H1 (cell line): ENCODE results near the gene MAGI1. TPM values are rescaled to one million over a fixed set of nuclear protein-coding genes. Genes with fewer than 3 reads are reported as not detected.

Experiments
- CTCF ChIA-PET: fragments of 300-600 bp; sonication (Branson Sonifier 250); formaldehyde crosslinking; loops from one replicate; lab custom pipeline; 2021; ENCODE audit not compliant: partially characterized antibody; lab: Charles Lee
- POLR2A ChIA-PET: fragments of 300-600 bp; sonication (Branson Sonifier 250); formaldehyde crosslinking; loops from one replicate; lab custom pipeline; 2021; ENCODE audit warnings: inconsistent platforms; ENCODE audit not compliant: partially characterized antibody; lab: Charles Lee
- DNase-seq, 2 experiments: peaks; one replicate each; pipeline versions ENCODE4 v3.0.0 to v3.0.0-alpha.2; 2010 to 2022; ENCODE audit warnings: low spot score in 2 of 2, low read depth in 1 of 2, mixed read lengths in 1 of 2
- FAIRE-seq: peaks from 2 replicates; lab custom pipeline; 2011; peaks lifted over from hg19 to GRCh38; lab: Jason Lieb, UNC
- H2AFZ ChIP-seq: 2 replicates; pipeline ENCODE4 v1.8.1; 2012; ENCODE audit warnings: low read length, inconsistent platforms
- H2AK5ac ChIP-seq: 2 replicates; pipeline ENCODE4 v1.6.1; 2013; ENCODE audit warnings: low read depth, low read length
- H2BK120ac ChIP-seq: replicated peaks from 2 replicates; pipeline ENCODE3; 2013; ENCODE audit warnings: low read depth, low read length, inconsistent platforms
- H2BK12ac ChIP-seq: 2 replicates; pipeline ENCODE4 v1.6.1; 2013; ENCODE audit warnings: low read depth, low read length
- H2BK15ac ChIP-seq: 2 replicates; pipeline ENCODE4 v1.6.1; 2013; ENCODE audit warnings: low read length
- H2BK20ac ChIP-seq: 2 replicates; pipeline ENCODE4 v1.6.1; 2013; ENCODE audit warnings: low read length
- H2BK5ac ChIP-seq: 2 replicates; pipeline ENCODE4 v1.6.1; 2013; ENCODE audit warnings: low read depth, low read length
- H3K14ac ChIP-seq: 2 replicates; pipeline ENCODE4 v1.6.1; 2013; ENCODE audit warnings: inconsistent platforms; ENCODE audit not compliant: insufficient read length
- H3K18ac ChIP-seq: 2 replicates; pipeline ENCODE4 v1.6.1; 2013; ENCODE audit warnings: low read length; ENCODE audit errors: extremely low read depth
- H3K23ac ChIP-seq: 2 replicates; pipeline ENCODE4 v1.6.1; 2013; ENCODE audit warnings: inconsistent platforms; ENCODE audit not compliant: insufficient read length
- H3K23me2 ChIP-seq: 2 replicates; pipeline ENCODE4 v1.6.1; 2013; ENCODE audit warnings: low read depth, low read length
- H3K27ac ChIP-seq: 2 replicates; pipeline ENCODE4 v1.6.1; 2011; ENCODE audit warnings: low read depth, low read length, inconsistent platforms
- H3K27me3 ChIP-seq, 4 experiments: replicated peaks in 1 of 4; 1 replicate in 1 of 4; 2 replicates in 3 of 4; pipeline versions ENCODE4 v1.6.1 to v1.8.1; 2011 to 2013; ENCODE audit warnings: low read length in 3 of 4, mild to moderate bottlenecking in 3 of 4, inconsistent platforms in 2 of 4, mixed read lengths in 2 of 4, moderate library complexity in 1 of 4; ENCODE audit not compliant: control insufficient read depth in 3 of 4, insufficient read depth in 3 of 4; ENCODE audit errors: extremely low read depth in 1 of 4
- H3K36me3 ChIP-seq, 4 experiments: 2 replicates each; pipeline versions ENCODE4 v1.6.1 to v1.8.1; 2011 to 2013; ENCODE audit warnings: mild to moderate bottlenecking in 4 of 4, low read length in 3 of 4, moderate library complexity in 2 of 4, control low read depth in 1 of 4, inconsistent platforms in 1 of 4; ENCODE audit not compliant: insufficient read depth in 4 of 4, control insufficient read depth in 2 of 4
- H3K4ac ChIP-seq: replicated peaks from 2 replicates; pipeline ENCODE3; 2013; ENCODE audit warnings: low read length, low read depth, mixed read lengths, inconsistent platforms; ENCODE audit not compliant: insufficient read length
- H3K4me1 ChIP-seq, 4 experiments: replicated peaks in 1 of 4; 1 replicate in 1 of 4; 2 replicates in 3 of 4; pipeline versions ENCODE4 v1.6.1 to v1.8.1; 2011 to 2013; ENCODE audit warnings: low read length in 3 of 4, inconsistent platforms in 2 of 4, mixed read lengths in 1 of 4; ENCODE audit not compliant: insufficient read depth in 4 of 4, control insufficient read depth in 3 of 4
- H3K4me2 ChIP-seq, 2 experiments: 2 replicates each; pipeline versions ENCODE4 v1.6.1 to v1.8.1; 2011 to 2013; ENCODE audit warnings: low read depth in 2 of 2, low read length in 2 of 2, control low read depth in 1 of 2, inconsistent platforms in 1 of 2, mild to moderate bottlenecking in 1 of 2; ENCODE audit not compliant: insufficient read depth in 1 of 2
- H3K4me3 ChIP-seq, 4 experiments: fragments of 200-600, 300-600 bp in 1 of 4; sonication (generic), shearing (Covaris generic), sonication (Bioruptor Twin) in 1 of 4; 2 replicates each; pipeline versions ENCODE4 v1.5.1 to v1.8.1; 2011 to 2016; ENCODE audit warnings: low read length in 4 of 4, low read depth in 3 of 4, control low read depth in 2 of 4, inconsistent platforms in 2 of 4, mild to moderate bottlenecking in 2 of 4, mixed read lengths in 1 of 4, moderate library complexity in 1 of 4; ENCODE audit not compliant: insufficient read depth in 2 of 4; ENCODE audit errors: extremely low read depth in 1 of 4
- H3K56ac ChIP-seq: replicated peaks from 2 replicates; pipeline ENCODE3; 2013; ENCODE audit warnings: low read depth, mild to moderate bottlenecking, mixed read lengths, low read length, inconsistent platforms; ENCODE audit not compliant: insufficient read length
- H3K79me1 ChIP-seq: 2 replicates; pipeline ENCODE4 v1.6.1; 2013; ENCODE audit warnings: low read depth, low read length, control low read depth
- H3K79me2 ChIP-seq, 2 experiments: 2 replicates each; pipeline versions ENCODE4 v1.6.1 to v1.8.1; 2012 to 2013; ENCODE audit warnings: low read length in 2 of 2, mild to moderate bottlenecking in 2 of 2, inconsistent platforms in 1 of 2; ENCODE audit not compliant: insufficient read depth in 2 of 2, control insufficient read depth in 1 of 2
- H3K9ac ChIP-seq, 4 experiments: replicated peaks in 1 of 4; 1 replicate in 1 of 4; 2 replicates in 3 of 4; pipeline versions ENCODE4 v1.6.1 to v1.8.1; 2011 to 2013; ENCODE audit warnings: low read depth in 3 of 4, low read length in 3 of 4, control low read depth in 2 of 4, mild to moderate bottlenecking in 2 of 4, moderate library complexity in 2 of 4, inconsistent platforms in 1 of 4; ENCODE audit errors: extremely low read depth in 1 of 4
- H3K9me3 ChIP-seq, 2 experiments: 2 replicates each; pipeline versions ENCODE4 v1.6.1 to v1.8.1; 2012 to 2013; ENCODE audit warnings: mild to moderate bottlenecking in 2 of 2, moderate library complexity in 2 of 2, control low read depth in 1 of 2, inconsistent platforms in 1 of 2, low read depth in 1 of 2, low read length in 1 of 2, mixed read lengths in 1 of 2; ENCODE audit not compliant: insufficient read depth in 2 of 2
- H4K20me1 ChIP-seq, 2 experiments: replicated peaks in 1 of 2; 2 replicates each; pipeline versions ENCODE3 to v1.8.1; 2011 to 2013; ENCODE audit warnings: inconsistent platforms in 2 of 2, low read length in 2 of 2, mild to moderate bottlenecking in 1 of 2; ENCODE audit not compliant: insufficient read depth in 2 of 2, control insufficient read depth in 1 of 2
- H4K5ac ChIP-seq: 2 replicates; pipeline ENCODE4 v1.6.1; 2013; ENCODE audit warnings: low read length, low read depth, mixed read lengths, inconsistent platforms; ENCODE audit not compliant: insufficient read length
- H4K8ac ChIP-seq: 2 replicates; pipeline ENCODE4 v1.8.0; 2013; ENCODE audit warnings: mild to moderate bottlenecking, moderate library complexity, low read length, inconsistent platforms; ENCODE audit not compliant: insufficient read depth; ENCODE audit errors: extremely low read depth
- H4K91ac ChIP-seq: replicated peaks from 2 replicates; pipeline ENCODE3; 2013; ENCODE audit warnings: low read length, mixed read lengths, inconsistent platforms; ENCODE audit not compliant: insufficient read length
- ATF2 ChIP-seq: IDR thresholded peaks from 2 replicates; pipeline ENCODE4 v1.6.1; 2012; ENCODE audit warnings: low read length, inconsistent platforms
- BACH1 ChIP-seq: IDR thresholded peaks from 2 replicates; pipeline ENCODE4 v1.6.1; 2012; ENCODE audit warnings: low read length, improper control_type of control experiment
- CHD1 ChIP-seq: IDR thresholded peaks from 2 replicates; pipeline ENCODE4 v1.6.1; 2012; ENCODE audit warnings: low read depth, low read length, improper control_type of control experiment
- HDAC2 ChIP-seq, 2 experiments: fragments of 300-600 bp in 1 of 2; sonication (generic) in 1 of 2; IDR thresholded peaks; 2 replicates each; pipeline ENCODE4 v1.6.1; 2011 to 2012; ENCODE audit warnings: low read depth in 2 of 2, low read length in 2 of 2, mild to moderate bottlenecking in 2 of 2, moderate library complexity in 2 of 2, borderline replicate concordance in 1 of 2, inconsistent platforms in 1 of 2
- POLR2A ChIP-seq, 2 experiments: IDR thresholded peaks; 1 replicate in 1 of 2; 2 replicates in 1 of 2; pipeline ENCODE4 v1.6.1; 2011; ENCODE audit warnings: low read depth in 2 of 2, low read length in 2 of 2, mild to moderate bottlenecking in 2 of 2; ENCODE audit errors: control extremely low read depth in 1 of 2
- RAD21 ChIP-seq, 2 experiments: IDR thresholded peaks in 1 of 2; conservative IDR thresholded peaks in 1 of 2; 2 replicates each; pipeline ENCODE4 v1.6.1; 2011; ENCODE audit warnings: low read depth in 2 of 2, low read length in 2 of 2, improper control_type of control experiment in 1 of 2, inconsistent platforms in 1 of 2, mild to moderate bottlenecking in 1 of 2, moderate library complexity in 1 of 2
- RFX5 ChIP-seq: IDR thresholded peaks from 2 replicates; pipeline ENCODE4 v1.6.1; 2011; ENCODE audit warnings: low read depth, low read length, improper control_type of control experiment, borderline replicate concordance
- SIN3A ChIP-seq, 2 experiments: IDR thresholded peaks in 1 of 2; conservative IDR thresholded peaks in 1 of 2; 2 replicates each; pipeline ENCODE4 v1.6.1; 2011 to 2012; ENCODE audit warnings: low read length in 2 of 2, improper control_type of control experiment in 1 of 2, low read depth in 1 of 2, mild to moderate bottlenecking in 1 of 2
- SP2 ChIP-seq: IDR thresholded peaks from 2 replicates; pipeline ENCODE4 v1.6.1; 2012; ENCODE audit warnings: mild to moderate bottlenecking, low read length, inconsistent platforms
- USF2 ChIP-seq: IDR thresholded peaks from 2 replicates; pipeline ENCODE4 v1.6.1; 2011; ENCODE audit warnings: low read length, improper control_type of control experiment
- YY1 ChIP-seq: IDR thresholded peaks from 2 replicates; pipeline ENCODE4 v1.6.1; 2011; ENCODE audit warnings: low read depth, mild to moderate bottlenecking, low read length
- WGBS, 2 experiments: shearing (Covaris generic) in 1 of 2; methylation state at CpG; one replicate each; pipeline versions ENCODE4 v1.1.6 to v1.1.7; 2013 to 2015; ENCODE audit warnings: low lambda C conversion rate in 2 of 2, mixed read lengths in 2 of 2, inconsistent platforms in 1 of 2, low coverage in 1 of 2, missing lambda C conversion rate in 1 of 2; ENCODE audit not compliant: insufficient replicate concordance in 2 of 2, insufficient coverage in 1 of 2, insufficient read length in 1 of 2; ENCODE audit errors: extremely low coverage in 1 of 2, missing lambda C conversion rate in 1 of 2; 5-methylcytosine and 5-hydroxymethylcytosine counted together
- polyA plus RNA-seq, 7 experiments: library from polyadenylated mRNA; depleted of rRNA in 3 of 7; stranded (reverse) in 5 of 7; unstranded in 2 of 7; fragments of >200 nt in 5 of 7; fragments of 200-250 nt in 2 of 7; gene quantifications; 1 replicate in 5 of 7; 2 replicates in 1 of 7; 4 replicates in 1 of 7; pipeline versions ENCODE4 v1.2.1 to v1.2.3, GENCODE V29; 2011 to 2013; ENCODE audit warnings: missing spikeins in 2 of 7, mixed read lengths in 2 of 7
- total RNA-seq: library from RNA; stranded (reverse); fragmentation: NEBNext Ultra II Directional; extraction: Animal tissue kit (Norgen Biotek cat#: 25700); gene quantifications from 2 replicates; pipeline ENCODE4 v1.2.1, GENCODE V29; 2021

MAGI1 gene
- total and polyA plus RNA-seq, 2 of the 8 experiments (the other 6 are each of a cell fraction or from before 2014, with no cell fraction given): 19.8 to 78.0 TPM

DNA sequence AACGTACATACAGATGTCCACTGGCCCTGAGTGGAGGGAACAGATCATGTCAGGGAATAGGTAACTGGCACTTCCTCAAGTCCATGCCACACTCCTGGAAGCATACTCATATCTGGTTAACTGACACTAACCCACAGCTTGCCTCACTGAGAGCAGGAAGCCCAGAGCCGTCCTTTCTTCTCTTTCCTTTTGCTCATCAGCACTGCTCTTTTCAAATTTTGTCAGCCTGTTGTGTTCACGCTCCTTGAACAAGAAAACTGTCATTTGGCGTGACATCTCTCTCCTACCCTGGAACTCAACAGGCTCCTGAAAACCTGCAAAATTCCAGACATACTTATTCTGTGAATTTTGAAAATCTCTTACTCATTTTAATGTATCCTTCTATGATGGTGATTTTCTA is 360.2 kb downstream of the MAGI1 start:
- H3K27me3 ChIP-seq: no peaks in the 10 kb centered on the region
- H3K9me3 ChIP-seq: no peaks in the 10 kb centered on the region
- 0 out of 4 replicates have a peak, but pooled peaks cover 0 to 9% of the 10 kb centered on the region in 2 experiments for H3K79me2 ChIP-seq
- peaks cover 0 to under 1% (median 0%) of the 10 kb centered on the region in 4 experiments; a peak in 2 of 7 replicates for H3K4me1 ChIP-seq
- no peak overlapping the region for H3K56ac ChIP-seq
- FAIRE-seq (no peak), DNase-seq (no peak)
- no peak overlapping the region for H3K23ac ChIP-seq
- H3K4me2 ChIP-seq: no peak overlapping the region
- H3K23me2 ChIP-seq: no peaks in the 10 kb centered on the region
- no peak overlapping the region for H2AK5ac ChIP-seq
- H2AFZ ChIP-seq: no peak overlapping the region
- 76% methylated on average over 4 of the region's 4 CpGs; no CpG with 5 or more reads in 1 of the 2 experiments for WGBS, 2 experiments
- no peak overlapping the region for H4K8ac ChIP-seq
- no peaks in the 10 kb centered on the region for H4K20me1 ChIP-seq
- no peaks in the 10 kb centered on the region; the same call in 1 of the 2 replicates for H3K79me1 ChIP-seq
- H2BK5ac ChIP-seq: no peak overlapping the region
- H2BK15ac ChIP-seq: no peak overlapping the region
- H3K14ac ChIP-seq: no peak overlapping the region
- H2BK120ac ChIP-seq: no peak overlapping the region
- H3K18ac ChIP-seq: no peak overlapping the region
- H3K4me3 ChIP-seq: no peak overlapping the region
- H3K27ac ChIP-seq: no peak overlapping the region
- no peak overlapping the region for H4K5ac ChIP-seq
- no peak overlapping the region for H3K9ac ChIP-seq
- H2BK20ac ChIP-seq: no peak overlapping the region
- POLR2A ChIA-PET: no interaction called here
- no peak overlapping the region for H4K91ac ChIP-seq
- H2BK12ac ChIP-seq: no peak overlapping the region
- no peak overlapping the region for H3K4ac ChIP-seq
- CTCF ChIA-PET: interaction anchor here (0.9 to 2.3 kb wide), 4 partner anchors 13 to 240 kb away, joined by 3 to 10 read pairs (median 4); no protein-coding TSS in a partner anchor
- no peaks in the 10 kb centered on the region for H3K36me3 ChIP-seq
- no peak for TF ChIP-seq BACH1
- TF ChIP-seq HDAC2 (IDR thresholded peaks at IDR 0.05; ENCODE audit: borderline replicate concordance in 1 of 2, low read depth in 2 of 2, low read length in 2 of 2): no peak
- TF ChIP-seq USF2: no peak
- TF ChIP-seq ATF2: no peak
- no peak for TF ChIP-seq YY1
- no peak for TF ChIP-seq RAD21 (IDR thresholded peaks at IDR 0.05 in 1 of 2, conservative IDR thresholded peaks at IDR 0.05 in 1 of 2; ENCODE audit: low read depth in 2 of 2, low read length in 2 of 2)
- no peak for TF ChIP-seq SIN3A (conservative IDR thresholded peaks at IDR 0.05 in 1 of 2, IDR thresholded peaks at IDR 0.05 in 1 of 2; ENCODE audit: low read depth in 1 of 2, low read length in 2 of 2)
- no peak for TF ChIP-seq RFX5
- no peak for TF ChIP-seq POLR2A (IDR thresholded peaks at IDR 0.05; ENCODE audit: control extremely low read depth in 1 of 2, low read depth in 2 of 2, low read length in 2 of 2)
- TF ChIP-seq SP2: no peak
- TF ChIP-seq CHD1: no peak
